Activated CD4-positive, alpha-beta T cell treated with anti-CD3 and anti-CD28 coated beads for 36 hours (primary cell): Measurements from ENCODE around the gene PLPPR1. TPM values are rescaled to one million over a fixed set of nuclear protein-coding genes. Genes with fewer than 3 reads are reported as not detected.

Experiments
- ATAC-seq: fragments of 200-7000 bp; cut with Tn5 transposase; one replicate; pipeline ENCODE4 v1.10.0; 2021; ENCODE audit warnings: mild to moderate bottlenecking, moderate library complexity
- CTCF ChIA-PET: fragments of 350-600 bp; sonication (Branson Sonifier 250); formaldehyde crosslinking; loops from one replicate; lab custom pipeline; 2021; ENCODE audit warnings: antibody characterized with exemption; lab: Charles Lee
- POLR2A ChIA-PET: fragments of 350-600 bp; sonication (Branson Sonifier 250); formaldehyde crosslinking; loops from one replicate; lab custom pipeline; 2021; ENCODE audit warnings: antibody characterized with exemption, inconsistent platforms; lab: Charles Lee
- DNase-seq: peaks from one replicate; pipeline ENCODE4 v3.0.0-alpha.2; 2020
- H3K27ac Mint-ChIP-seq: one replicate; pipeline ENCODE4 v1.8.0; 2021; ENCODE audit warnings: mixed read lengths
- H3K27me3 Mint-ChIP-seq: one replicate; pipeline ENCODE4 v1.8.0; 2021; ENCODE audit warnings: mixed read lengths
- H3K36me3 Mint-ChIP-seq: one replicate; pipeline ENCODE4 v1.8.0; 2021; ENCODE audit warnings: low read depth, mixed read lengths
- H3K4me1 Mint-ChIP-seq: one replicate; pipeline ENCODE4 v1.8.0; 2021; ENCODE audit warnings: mixed read lengths
- H3K4me3 Mint-ChIP-seq: one replicate; pipeline ENCODE4 v1.8.0; 2021; ENCODE audit warnings: mild to moderate bottlenecking, moderate library complexity, mixed read lengths
- H3K9me3 Mint-ChIP-seq: one replicate; pipeline ENCODE4 v1.8.0; 2021; ENCODE audit warnings: low read depth, mixed read lengths
- intact Hi-C, 2 experiments: fragments of 100-400 bp; cut with DNase I in 1 of 2; cut with micrococcal nuclease in 1 of 2; formaldehyde crosslinking; loops; one replicate each; pipeline versions ENCODE4 v1.14.2 to v1.15.1; 2022 to 2024; cut with DNase I, micrococcal nuclease
- total RNA-seq, 2 experiments: library from RNA; stranded (reverse); gene quantifications; one replicate each; pipeline ENCODE4 v1.2.3, GENCODE V29; 2021

PLPPR1 gene
- total RNA-seq, 2 experiments from 2014 or later, result not detected

- Mint-ChIP-seq H3K36me3 (no peaks in the 10 kb centered on the region), H3K27ac (no peak overlapping the region), H3K4me1 (no peaks in the 10 kb centered on the region), H3K27me3 (peaks cover 7% of the 10 kb centered on the region), H3K4me3 (no peak overlapping the region), H3K9me3 (no peaks in the 10 kb centered on the region)
- DNase-seq (no peak), ATAC-seq (no peak)
- ChIA-PET CTCF (interaction anchor here (1.4 kb wide), 1 partner anchor 18 kb away, joined by 4 read pairs; no protein-coding TSS in a partner anchor), POLR2A (no interaction called here)
- intact Hi-C loops, result no loop called here
These were observed 279.1 kb downstream of the PLPPR1 start for GRCh38 chr9:101307524-101308213.

GRCh38 chr9:101309139-101309538 is 280.6 kb downstream of the PLPPR1 start:
- no peak for ATAC-seq
- POLR2A ChIA-PET, result no interaction called here

GRCh38 chr9:101311191-101311590 is 282.7 kb downstream of the PLPPR1 start:
- POLR2A ChIA-PET, result no interaction called here
- Mint-ChIP-seq H3K36me3 (no peaks in the 10 kb centered on the region), H3K4me1 (no peaks in the 10 kb centered on the region), H3K4me3 (no peak overlapping the region), H3K27me3 (peaks cover 6% of the 10 kb centered on the region), H3K27ac (no peak overlapping the region), H3K9me3 (no peaks in the 10 kb centered on the region)
- ATAC-seq, result no peak
- no peak for DNase-seq
- intact Hi-C loops, result loop anchor here (1.0 to 10.0 kb wide), 7 partner anchors 134 to 806 kb away; no protein-coding TSS in a partner anchor
- CTCF ChIA-PET, result interaction anchor here (0.6 to 2.5 kb wide), 20 partner anchors 8 to 985 kb away, joined by 3 to 22 read pairs (median 4); no protein-coding TSS in a partner anchor

More at GRCh38 chr9:101309139-101309538, 280.6 kb downstream of the PLPPR1 start:
- DNase-seq, result no peak
- no peaks in the 10 kb centered on the region for H3K36me3 Mint-ChIP-seq
- intact Hi-C loops, result no loop called here
- peaks cover 9% of the 10 kb centered on the region for H3K27me3 Mint-ChIP-seq
- no peak overlapping the region for H3K4me3 Mint-ChIP-seq
- CTCF ChIA-PET, result interaction anchor here (1.2 kb wide), 1 partner anchor 190 kb away, joined by 3 read pairs; no protein-coding TSS in a partner anchor
- no peak overlapping the region for H3K27ac Mint-ChIP-seq
- H3K4me1 Mint-ChIP-seq, result no peaks in the 10 kb centered on the region
- H3K9me3 Mint-ChIP-seq, result no peaks in the 10 kb centered on the region

GRCh38 chr9:101311758-101312420 is 283.4 kb downstream of the PLPPR1 start:
- intact Hi-C loops, result loop anchor here (1.0 to 10.0 kb wide), 7 partner anchors 135 to 807 kb away; no protein-coding TSS in a partner anchor
- no peaks in the 10 kb centered on the region for H3K4me1 Mint-ChIP-seq
- peaks cover 6% of the 10 kb centered on the region for H3K27me3 Mint-ChIP-seq
- H3K4me3 Mint-ChIP-seq, result no peak overlapping the region
- no peak overlapping the region for H3K27ac Mint-ChIP-seq
- ChIA-PET CTCF (interaction anchor here (0.6 to 2.5 kb wide), 23 partner anchors 9 to 986 kb away, joined by 3 to 22 read pairs (median 4); no protein-coding TSS in a partner anchor), POLR2A (no interaction called here)
- peak; percentile 61 for ATAC-seq
- H3K36me3 Mint-ChIP-seq, result no peaks in the 10 kb centered on the region
- H3K9me3 Mint-ChIP-seq, result no peaks in the 10 kb centered on the region
- DNase-seq, result no peak

GRCh38 chr9:101312661-101313060 is 284.1 kb downstream of the PLPPR1 start:
- intact Hi-C loops, result loop anchor here (5.0 to 10.0 kb wide), 3 partner anchors 135 to 808 kb away; no protein-coding TSS in a partner anchor
- Mint-ChIP-seq H3K36me3 (no peaks in the 10 kb centered on the region), H3K4me3 (no peak overlapping the region), H3K27ac (no peak overlapping the region), H3K27me3 (peaks cover 6% of the 10 kb centered on the region), H3K4me1 (no peaks in the 10 kb centered on the region), H3K9me3 (no peaks in the 10 kb centered on the region)
- POLR2A ChIA-PET, result no interaction called here
- no peak for DNase-seq
- ATAC-seq, result no peak
- CTCF ChIA-PET, result interaction anchor here (0.6 to 2.0 kb wide), 7 partner anchors 12 to 716 kb away, joined by 3 to 22 read pairs (median 9); no protein-coding TSS in a partner anchor

- H3K4me1 Mint-ChIP-seq, result no peaks in the 10 kb centered on the region
- ATAC-seq, result no peak
- no peaks in the 10 kb centered on the region for H3K36me3 Mint-ChIP-seq
- no peak overlapping the region for H3K27ac Mint-ChIP-seq
- H3K27me3 Mint-ChIP-seq, result peaks cover 6% of the 10 kb centered on the region
- no peaks in the 10 kb centered on the region for H3K9me3 Mint-ChIP-seq
- no peak for DNase-seq
- no peak overlapping the region for H3K4me3 Mint-ChIP-seq
- intact Hi-C loops, result loop anchor here in 1 of 2 experiments (10.0 kb wide), 1 partner anchor 810 kb away; no protein-coding TSS in a partner anchor
- POLR2A ChIA-PET, result no interaction called here
- CTCF ChIA-PET, result no interaction called here
These were observed 286.6 kb downstream of the PLPPR1 start for GRCh38 chr9:101315112-101315450.

- Mint-ChIP-seq H3K9me3 (no peaks in the 10 kb centered on the region), H3K36me3 (no peaks in the 10 kb centered on the region), H3K4me3 (no peak overlapping the region), H3K27me3 (peaks cover 8% of the 10 kb centered on the region), H3K27ac (no peak overlapping the region), H3K4me1 (no peaks in the 10 kb centered on the region)
- intact Hi-C loops, result loop anchor here in 1 of 2 experiments (10.0 kb wide), 1 partner anchor 813 kb away; no protein-coding TSS in a partner anchor
- ATAC-seq, result no peak
- POLR2A ChIA-PET, result no interaction called here
- no peak for DNase-seq
- CTCF ChIA-PET, result no interaction called here
These were observed 289.2 kb downstream of the PLPPR1 start for GRCh38 chr9:101317735-101318134.

GRCh38 chr9:101323129-101323528 is 294.6 kb downstream of the PLPPR1 start:
- CTCF ChIA-PET, result interaction anchor here (2.3 kb wide), 1 partner anchor 11 kb away, joined by 10 read pairs; no protein-coding TSS in a partner anchor
- POLR2A ChIA-PET, result no interaction called here

GRCh38 chr9:101324245-101324804 is 295.8 kb downstream of the PLPPR1 start:
- Mint-ChIP-seq H3K4me3 (no peak overlapping the region), H3K9me3 (peaks cover 4% of the 10 kb centered on the region), H3K27me3 (peaks cover 12% of the 10 kb centered on the region), H3K27ac (no peak overlapping the region), H3K36me3 (no peaks in the 10 kb centered on the region), H3K4me1 (no peaks in the 10 kb centered on the region)
- ATAC-seq, result no peak
- intact Hi-C loops, result no loop called here
- POLR2A ChIA-PET, result interaction anchor here (0.7 kb wide), 1 partner anchor 19 kb away, joined by 7 read pairs; no protein-coding TSS in a partner anchor
- CTCF ChIA-PET, result interaction anchor here (0.7 to 2.3 kb wide), 2 partner anchors 11 to 12 kb away, joined by 3 to 10 read pairs; no protein-coding TSS in a partner anchor
- DNase-seq, result no peak

More at GRCh38 chr9:101323129-101323528, 294.6 kb downstream of the PLPPR1 start:
- intact Hi-C loops, result no loop called here
- H3K36me3 Mint-ChIP-seq, result no peaks in the 10 kb centered on the region
- ATAC-seq (no peak), DNase-seq (no peak)
- no peak overlapping the region for H3K27ac Mint-ChIP-seq
- H3K4me3 Mint-ChIP-seq, result no peak overlapping the region
- peaks cover 9% of the 10 kb centered on the region for H3K27me3 Mint-ChIP-seq
- peaks cover 4% of the 10 kb centered on the region for H3K9me3 Mint-ChIP-seq
- H3K4me1 Mint-ChIP-seq, result no peaks in the 10 kb centered on the region

GRCh38 chr9:101325053-101325452 is 296.5 kb downstream of the PLPPR1 start:
- intact Hi-C loops, result no loop called here
- CTCF ChIA-PET, result interaction anchor here (1.7 to 2.3 kb wide), 2 partner anchors 13 to 17 kb away, joined by 4 to 10 read pairs; no protein-coding TSS in a partner anchor
- no peak overlapping the region for H3K27ac Mint-ChIP-seq
- no peaks in the 10 kb centered on the region for H3K36me3 Mint-ChIP-seq
- H3K27me3 Mint-ChIP-seq, result peaks cover 12% of the 10 kb centered on the region
- DNase-seq (no peak), ATAC-seq (no peak)
- H3K9me3 Mint-ChIP-seq, result peaks cover 4% of the 10 kb centered on the region
- POLR2A ChIA-PET, result no interaction called here
- no peaks in the 10 kb centered on the region for H3K4me1 Mint-ChIP-seq
- no peak overlapping the region for H3K4me3 Mint-ChIP-seq

- Mint-ChIP-seq H3K36me3 (no peaks in the 10 kb centered on the region), H3K9me3 (peaks cover 4% of the 10 kb centered on the region), H3K27me3 (peaks cover 9% of the 10 kb centered on the region), H3K4me1 (no peaks in the 10 kb centered on the region), H3K27ac (no peak overlapping the region), H3K4me3 (no peak overlapping the region)
- intact Hi-C loops, result no loop called here
- no peak for DNase-seq
- CTCF ChIA-PET, result interaction anchor here (1.7 kb wide), 1 partner anchor 18 kb away, joined by 4 read pairs; no protein-coding TSS in a partner anchor
- no peak for ATAC-seq
- POLR2A ChIA-PET, result no interaction called here
These were observed 297.5 kb downstream of the PLPPR1 start for GRCh38 chr9:101326035-101326434.
